HL-60 (cell line): ENCODE measurements around the gene CAMKK1.

Experiments used
- DNase-seq, 2 experiments: peaks; one replicate each; pipeline ENCODE4 v3.0.0-alpha.2; 2010 to 2020; ENCODE audit warnings: low read depth in 1 of 2, low spot score in 1 of 2
- H3K27ac ChIP-seq: fragments of 250-450 bp; sonication (Bioruptor Pico); replicated peaks from 2 replicates; pipeline ENCODE4 v1.5.1; 2020; ENCODE audit warnings: mild to moderate bottlenecking, moderate library complexity
- H3K27me3 ChIP-seq: fragments of 250-450 bp; sonication (Bioruptor Pico); 2 replicates; pipeline ENCODE4 v1.5.1; 2021; ENCODE audit warnings: mild to moderate bottlenecking, moderate library complexity; ENCODE audit not compliant: insufficient read depth, poor library complexity, severe bottlenecking
- H3K4me3 ChIP-seq: replicated peaks from 2 replicates; pipeline ENCODE4 v1.5.1; 2011; ENCODE audit warnings: mild to moderate bottlenecking, control low read depth, low read length; ENCODE audit not compliant: insufficient read depth
- CTCF ChIP-seq: IDR thresholded peaks from one replicate; pipeline ENCODE4 v1.5.1; 2011; ENCODE audit warnings: low read length, control low read depth, inconsistent platforms; ENCODE audit not compliant: insufficient read depth
- GABPA ChIP-seq: IDR thresholded peaks from 2 replicates; pipeline ENCODE4 v1.6.1; 2012; ENCODE audit warnings: low read depth
- POLR2AphosphoS5 ChIP-seq: IDR thresholded peaks from 2 replicates; pipeline ENCODE4 v1.6.1; 2012; ENCODE audit warnings: low read depth
- REST ChIP-seq: IDR thresholded peaks from 2 replicates; pipeline ENCODE4 v1.6.1; 2012; ENCODE audit warnings: low read depth; ENCODE audit not compliant: insufficient replicate concordance
- SPI1 ChIP-seq: IDR thresholded peaks from 2 replicates; pipeline ENCODE4 v1.6.1; 2012; ENCODE audit warnings: low read depth, mild to moderate bottlenecking, borderline replicate concordance

The CAMKK1 gene

GRCh38 chr17:3923466-3924190, 30.8 kb upstream of the CAMKK1 start:
- H3K27ac ChIP-seq, result no peak overlapping the region
- H3K27me3 ChIP-seq, result no peaks in the 10 kb centered on the region
- no peak for TF ChIP-seq REST
- TF ChIP-seq SPI1, result no peak
- TF ChIP-seq GABPA, result no peak
- no peak for TF ChIP-seq CTCF
- no peak; the same call in 1 of the 2 replicates for TF ChIP-seq POLR2AphosphoS5
- DNase-seq, result no peak
- H3K4me3 ChIP-seq, result no peak overlapping the region

- H3K27me3 ChIP-seq, result no peaks in the 10 kb centered on the region
- no peak for DNase-seq
- TF ChIP-seq GABPA, result no peak
- TF ChIP-seq POLR2AphosphoS5, result peak; percentile 21; the same call in 1 of the 2 replicates
- TF ChIP-seq CTCF, result no peak
- no peak overlapping the region for H3K27ac ChIP-seq
- H3K4me3 ChIP-seq, result no peak overlapping the region
Measured at GRCh38 chr17:3922765-3923164, 29.9 kb upstream of the CAMKK1 start.

GRCh38 chr17:3921502-3922319, 28.9 kb upstream of the CAMKK1 start:
- no peak for TF ChIP-seq CTCF
- TF ChIP-seq GABPA, result no peak
- TF ChIP-seq SPI1, result no peak
- no peak for TF ChIP-seq REST
- no peak for TF ChIP-seq POLR2AphosphoS5
- DNase-seq, result no peak
- H3K27ac ChIP-seq, result no peak overlapping the region
- H3K4me3 ChIP-seq, result no peak overlapping the region
- H3K27me3 ChIP-seq, result no peaks in the 10 kb centered on the region
